WTC11 (cell line): ENCODE results near the gene CNKSR3. TPM values are rescaled to one million over a fixed set of nuclear protein-coding genes. Genes with fewer than 3 reads are reported as not detected.

Source experiments
- ATAC-seq: fragments of 200-7000 bp; cut with Tn5 transposase; 2 replicates; pipeline ENCODE4 v1.10.0; 2021; ENCODE audit warnings: mild to moderate bottlenecking, moderate library complexity
- CTCF ChIA-PET: fragments of 300-600 bp; sonication (Branson Sonifier 250); formaldehyde crosslinking; loops from one replicate; lab custom pipeline; 2021; ENCODE audit warnings: antibody characterized with exemption; lab: Charles Lee
- POLR2A ChIA-PET: fragments of 350-600 bp; sonication (Branson Sonifier 250); formaldehyde crosslinking; loops from one replicate; lab custom pipeline; 2021; ENCODE audit warnings: antibody characterized with exemption; lab: Charles Lee
- DNase-seq: peaks from one replicate; pipeline ENCODE4 v3.0.0; 2021; ENCODE audit warnings: low spot score
- H3K27ac Mint-ChIP-seq: 2 replicates; pipeline ENCODE4 v1.8.0; 2021; ENCODE audit warnings: mixed read lengths
- H3K27me3 Mint-ChIP-seq: 2 replicates; pipeline ENCODE4 v1.8.0; 2021; ENCODE audit warnings: low read depth, mild to moderate bottlenecking, moderate library complexity, mixed read lengths
- H3K36me3 Mint-ChIP-seq: 2 replicates; pipeline ENCODE4 v1.8.0; 2021; ENCODE audit warnings: mixed read lengths
- H3K4me1 Mint-ChIP-seq: 2 replicates; pipeline ENCODE4 v1.8.0; 2022; ENCODE audit warnings: mixed read lengths
- H3K4me3 Mint-ChIP-seq: 2 replicates; pipeline ENCODE4 v1.8.0; 2021; ENCODE audit warnings: mild to moderate bottlenecking, moderate library complexity, mixed read lengths
- H3K9me3 Mint-ChIP-seq: 2 replicates; pipeline ENCODE4 v1.8.0; 2021; ENCODE audit warnings: mixed read lengths
- ATF2 ChIP-seq: sonication (generic); formaldehyde crosslinking; IDR thresholded peaks from 2 replicates; pipeline ENCODE4 v1.8.1; 2022; ENCODE audit warnings: low read depth, missing genetic modification reagents, borderline replicate concordance
- CREM ChIP-seq: sonication (generic); formaldehyde crosslinking; IDR thresholded peaks from 2 replicates; pipeline ENCODE4 v1.8.1; 2022; ENCODE audit warnings: mild to moderate bottlenecking, missing genetic modification reagents, moderate library complexity
- ELF4 ChIP-seq: sonication (generic); formaldehyde crosslinking; IDR thresholded peaks from 2 replicates; pipeline ENCODE4 v1.8.1; 2022; ENCODE audit warnings: low read depth, mild to moderate bottlenecking, moderate library complexity, missing genetic modification reagents
- FOXP1 ChIP-seq: sonication (generic); formaldehyde crosslinking; IDR thresholded peaks from 2 replicates; pipeline ENCODE4 v1.8.0; 2022; ENCODE audit warnings: missing genetic modification reagents, mild to moderate bottlenecking, moderate library complexity, borderline replicate concordance
- FOXP4 ChIP-seq: sonication (generic); formaldehyde crosslinking; IDR thresholded peaks from 2 replicates; pipeline ENCODE4 v1.8.0; 2022; ENCODE audit warnings: mild to moderate bottlenecking, missing genetic modification reagents
- GABPB1 ChIP-seq: sonication (generic); formaldehyde crosslinking; IDR thresholded peaks from 2 replicates; pipeline ENCODE4 v1.8.1; 2023; ENCODE audit warnings: mild to moderate bottlenecking, missing genetic modification reagents
- HMGA2 ChIP-seq: fragments of 250-450 bp; sonication (Bioruptor Pico); IDR thresholded peaks from 2 replicates; pipeline ENCODE4 v1.4.0; 2021; ENCODE audit warnings: mild to moderate bottlenecking, moderate library complexity
- IRF1 ChIP-seq: sonication (generic); formaldehyde crosslinking; IDR thresholded peaks from 2 replicates; pipeline ENCODE4 v1.8.0; 2023; ENCODE audit warnings: missing genetic modification reagents
- NFATC4 ChIP-seq: fragments of 250-450 bp; sonication (Bioruptor Pico); IDR thresholded peaks from 2 replicates; pipeline ENCODE4 v1.9.0; 2021; ENCODE audit warnings: mild to moderate bottlenecking
- PREB ChIP-seq: sonication (generic); formaldehyde crosslinking; IDR thresholded peaks from 2 replicates; pipeline ENCODE4 v1.8.1; 2022; ENCODE audit warnings: mild to moderate bottlenecking, missing genetic modification reagents, moderate library complexity, borderline replicate concordance
- RELA ChIP-seq: sonication (generic); formaldehyde crosslinking; IDR thresholded peaks from 2 replicates; pipeline ENCODE4 v1.8.1; 2022; ENCODE audit warnings: missing genetic modification reagents, mild to moderate bottlenecking, borderline replicate concordance
- SMAD3 ChIP-seq: sonication (generic); formaldehyde crosslinking; IDR thresholded peaks from 2 replicates; pipeline ENCODE4 v1.8.0; 2022; ENCODE audit warnings: missing genetic modification reagents, mild to moderate bottlenecking, borderline replicate concordance
- SMAD4 ChIP-seq: sonication (generic); formaldehyde crosslinking; IDR thresholded peaks from 2 replicates; pipeline ENCODE4 v1.8.0; 2022; ENCODE audit warnings: mild to moderate bottlenecking, missing genetic modification reagents
- ZNF138 ChIP-seq: sonication (generic); formaldehyde crosslinking; conservative IDR thresholded peaks from 2 replicates; pipeline ENCODE4 v1.8.1; 2022; ENCODE audit warnings: mild to moderate bottlenecking, moderate library complexity, missing genetic modification reagents
- ZNF263 ChIP-seq: sonication (generic); formaldehyde crosslinking; IDR thresholded peaks from 2 replicates; pipeline ENCODE4 v1.8.1; 2022; ENCODE audit warnings: low read depth, mild to moderate bottlenecking, moderate library complexity, missing genetic modification reagents
- ZNF416 ChIP-seq: fragments of 250-450 bp; sonication (Bioruptor Pico); IDR thresholded peaks from 2 replicates; pipeline ENCODE4 v1.9.0; 2021; ENCODE audit warnings: mild to moderate bottlenecking, inconsistent platforms
- total RNA-seq: library from RNA; stranded (reverse); gene quantifications from 3 replicates; pipeline ENCODE4 v1.2.3, GENCODE V29; 2021
- TF ChIP-seq, protein P1 (sequence below): sonication (generic); formaldehyde crosslinking; IDR thresholded peaks from 2 replicates; pipeline ENCODE4 v1.8.0; 2023; ENCODE audit warnings: missing genetic modification reagents, mild to moderate bottlenecking, borderline replicate concordance
- TF ChIP-seq, protein P2 (sequence below): sonication (generic); formaldehyde crosslinking; IDR thresholded peaks from 2 replicates; pipeline ENCODE4 v1.8.1; 2023; ENCODE audit warnings: mild to moderate bottlenecking, moderate library complexity, missing genetic modification reagents

CNKSR3 gene
- total RNA-seq, 1 experiment from 2014 or later: 5.7 TPM

- POLR2A ChIA-PET: no interaction called here
- ATAC-seq: no peak
- Mint-ChIP-seq H3K27me3 (peaks cover 11% of the 10 kb centered on the region), H3K4me1 (no peaks in the 10 kb centered on the region), H3K4me3 (no peak overlapping the region), H3K9me3 (peaks cover 5% of the 10 kb centered on the region), H3K36me3 (peaks cover 2% of the 10 kb centered on the region; the same call in 1 of the 2 replicates)
- TF ChIP-seq ZNF138 (CRISPR knock-in tag) (no peak), GABPB1 (CRISPR knock-in tag) (no peak), SMAD3 (no peak), ZNF263 (no peak), CREM (CRISPR knock-in tag) (no peak), IRF1 (CRISPR knock-in tag) (no peak), ELF4 (no peak), HMGA2 (no peak), NFATC4 (CRISPR knock-in tag) (no peak), ZNF416 (CRISPR knock-in tag) (no peak), SMAD4 (CRISPR knock-in tag) (no peak), ATF2 (CRISPR knock-in tag) (no peak), FOXP4 (no peak), RELA (no peak), PREB (no peak), FOXP1 (CRISPR knock-in tag) (no peak)
- TF ChIP-seq, protein P1, sequence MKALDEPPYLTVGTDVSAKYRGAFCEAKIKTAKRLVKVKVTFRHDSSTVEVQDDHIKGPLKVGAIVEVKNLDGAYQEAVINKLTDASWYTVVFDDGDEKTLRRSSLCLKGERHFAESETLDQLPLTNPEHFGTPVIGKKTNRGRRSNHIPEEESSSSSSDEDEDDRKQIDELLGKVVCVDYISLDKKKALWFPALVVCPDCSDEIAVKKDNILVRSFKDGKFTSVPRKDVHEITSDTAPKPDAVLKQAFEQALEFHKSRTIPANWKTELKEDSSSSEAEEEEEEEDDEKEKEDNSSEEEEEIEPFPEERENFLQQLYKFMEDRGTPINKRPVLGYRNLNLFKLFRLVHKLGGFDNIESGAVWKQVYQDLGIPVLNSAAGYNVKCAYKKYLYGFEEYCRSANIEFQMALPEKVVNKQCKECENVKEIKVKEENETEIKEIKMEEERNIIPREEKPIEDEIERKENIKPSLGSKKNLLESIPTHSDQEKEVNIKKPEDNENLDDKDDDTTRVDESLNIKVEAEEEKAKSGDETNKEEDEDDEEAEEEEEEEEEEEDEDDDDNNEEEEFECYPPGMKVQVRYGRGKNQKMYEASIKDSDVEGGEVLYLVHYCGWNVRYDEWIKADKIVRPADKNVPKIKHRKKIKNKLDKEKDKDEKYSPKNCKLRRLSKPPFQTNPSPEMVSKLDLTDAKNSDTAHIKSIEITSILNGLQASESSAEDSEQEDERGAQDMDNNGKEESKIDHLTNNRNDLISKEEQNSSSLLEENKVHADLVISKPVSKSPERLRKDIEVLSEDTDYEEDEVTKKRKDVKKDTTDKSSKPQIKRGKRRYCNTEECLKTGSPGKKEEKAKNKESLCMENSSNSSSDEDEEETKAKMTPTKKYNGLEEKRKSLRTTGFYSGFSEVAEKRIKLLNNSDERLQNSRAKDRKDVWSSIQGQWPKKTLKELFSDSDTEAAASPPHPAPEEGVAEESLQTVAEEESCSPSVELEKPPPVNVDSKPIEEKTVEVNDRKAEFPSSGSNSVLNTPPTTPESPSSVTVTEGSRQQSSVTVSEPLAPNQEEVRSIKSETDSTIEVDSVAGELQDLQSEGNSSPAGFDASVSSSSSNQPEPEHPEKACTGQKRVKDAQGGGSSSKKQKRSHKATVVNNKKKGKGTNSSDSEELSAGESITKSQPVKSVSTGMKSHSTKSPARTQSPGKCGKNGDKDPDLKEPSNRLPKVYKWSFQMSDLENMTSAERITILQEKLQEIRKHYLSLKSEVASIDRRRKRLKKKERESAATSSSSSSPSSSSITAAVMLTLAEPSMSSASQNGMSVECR: no peak
- TF ChIP-seq, protein P2, sequence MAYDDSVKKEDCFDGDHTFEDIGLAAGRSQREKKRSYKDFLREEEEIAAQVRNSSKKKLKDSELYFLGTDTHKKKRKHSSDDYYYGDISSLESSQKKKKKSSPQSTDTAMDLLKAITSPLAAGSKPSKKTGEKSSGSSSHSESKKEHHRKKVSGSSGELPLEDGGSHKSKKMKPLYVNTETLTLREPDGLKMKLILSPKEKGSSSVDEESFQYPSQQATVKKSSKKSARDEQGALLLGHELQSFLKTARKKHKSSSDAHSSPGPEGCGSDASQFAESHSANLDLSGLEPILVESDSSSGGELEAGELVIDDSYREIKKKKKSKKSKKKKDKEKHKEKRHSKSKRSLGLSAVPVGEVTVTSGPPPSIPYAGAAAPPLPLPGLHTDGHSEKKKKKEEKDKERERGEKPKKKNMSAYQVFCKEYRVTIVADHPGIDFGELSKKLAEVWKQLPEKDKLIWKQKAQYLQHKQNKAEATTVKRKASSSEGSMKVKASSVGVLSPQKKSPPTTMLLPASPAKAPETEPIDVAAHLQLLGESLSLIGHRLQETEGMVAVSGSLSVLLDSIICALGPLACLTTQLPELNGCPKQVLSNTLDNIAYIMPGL (CRISPR knock-in tag): no peak
- TF ChIP-seq, all 79 proteins: peak for 0
- H3K27ac Mint-ChIP-seq: no peak overlapping the region
- CTCF ChIA-PET: interaction anchor here (0.6 kb wide), 1 partner anchor 53 kb away, joined by 3 read pairs; no protein-coding TSS in a partner anchor
- DNase-seq: no peak
These were observed 40.3 kb upstream of the CNKSR3 start for GRCh38 chr6:154550779-154551178.
